HepG2 (cell line): ENCODE measurements around the gene TPRA1. TPM values are rescaled to one million over a fixed set of nuclear protein-coding genes. Genes with fewer than 3 reads are reported as not detected.
A peak's percentile ranks its signal among the peaks of the same experiment; 100 is the strongest.

ENCODE experiments used
- ATAC-seq: fragments of 200-7000 bp; cut with Tn5 transposase; 3 replicates; pipeline ENCODE4 v1.9.1; 2020; ENCODE audit warnings: mild to moderate bottlenecking, moderate library complexity
- BruUV-seq: library from RNA; stranded (reverse); fragments of 400-500 nt; replicated peaks from 2 replicates; lab custom pipeline; 2021; lab: Mats Ljungman, UMichigan
- CTCF ChIA-PET: fragments of 300-600 bp; formaldehyde crosslinking; extraction: SDS; loops from one replicate; lab custom pipeline; 2021; ENCODE audit warnings: low total read pairs, inconsistent platforms, low intra/inter-chr PET ratio; lab: Yijun Ruan, JAX
- POLR2A ChIA-PET: fragments of 350-600 bp; sonication (Branson Sonifier 250); formaldehyde crosslinking; loops from one replicate; lab custom pipeline; 2020; ENCODE audit warnings: antibody characterized with exemption, inconsistent platforms; lab: Yijun Ruan, JAX
- DNase-seq: peaks from one replicate; pipeline ENCODE4 v3.0.0-alpha.2; 2015; ENCODE audit warnings: low spot score
- FAIRE-seq: peaks from 3 replicates; lab custom pipeline; 2011; peaks lifted over from hg19 to GRCh38; lab: Jason Lieb, UNC
- H2AFZ ChIP-seq: one replicate; pipeline ENCODE4 v1.6.1; 2011; ENCODE audit warnings: low read length, inconsistent platforms
- H3K27ac ChIP-seq: fragments of 300-600 bp; 3 replicates; pipeline ENCODE4 v1.8.0; 2011; ENCODE audit warnings: mixed run types, mild to moderate bottlenecking, mixed read lengths, low read length, inconsistent platforms; ENCODE audit not compliant: insufficient read depth; ENCODE audit errors: extremely low read length
- H3K27me3 ChIP-seq, 2 experiments: fragments of 200-600 bp in 1 of 2; 2 replicates in 1 of 2; 3 replicates in 1 of 2; pipeline versions ENCODE4 v1.6.0 to v1.8.0; 2011; ENCODE audit warnings: low read length in 2 of 2, mild to moderate bottlenecking in 2 of 2, moderate library complexity in 2 of 2, inconsistent platforms in 1 of 2; ENCODE audit not compliant: insufficient read depth in 2 of 2, control insufficient read depth in 1 of 2
- H3K36me3 ChIP-seq, 2 experiments: fragments of 200-600 bp in 1 of 2; replicated peaks in 1 of 2; 2 replicates in 1 of 2; 3 replicates in 1 of 2; pipeline versions ENCODE4 v1.5.1 to v1.8.0; 2011; ENCODE audit warnings: low read length in 2 of 2, inconsistent platforms in 1 of 2; ENCODE audit not compliant: insufficient read depth in 2 of 2, control insufficient read depth in 1 of 2
- H3K4me1 ChIP-seq: 2 replicates; pipeline ENCODE4 v1.5.1; 2012; ENCODE audit warnings: low read length, inconsistent platforms; ENCODE audit not compliant: insufficient read depth
- H3K4me2 ChIP-seq: 2 replicates; pipeline ENCODE4 v1.6.0; 2011; ENCODE audit warnings: low read depth, low read length, inconsistent platforms
- H3K4me3 ChIP-seq, 3 experiments: fragments of 200-600 bp in 1 of 3; sonication (generic), shearing (Covaris generic) in 1 of 3; replicated peaks in 1 of 3; 2 replicates each; pipeline ENCODE4 v1.5.1; 2011 to 2016; ENCODE audit warnings: low read length in 3 of 3, inconsistent platforms in 2 of 3, low read depth in 2 of 3, mild to moderate bottlenecking in 2 of 3, control low read depth in 1 of 3, mixed read lengths in 1 of 3; ENCODE audit not compliant: insufficient read depth in 1 of 3
- H3K79me2 ChIP-seq: one replicate; pipeline ENCODE4 v1.6.1; 2011; ENCODE audit warnings: low read length, inconsistent platforms; ENCODE audit not compliant: insufficient read depth
- H3K9ac ChIP-seq: 2 replicates; pipeline ENCODE4 v1.6.0; 2011; ENCODE audit warnings: mild to moderate bottlenecking, low read depth, low read length, inconsistent platforms; ENCODE audit not compliant: insufficient read depth
- H3K9me3 ChIP-seq: 2 replicates; pipeline ENCODE4 v1.5.1; 2012; ENCODE audit warnings: mild to moderate bottlenecking, low read length
- H4K20me1 ChIP-seq: 2 replicates; pipeline ENCODE4 v1.6.0; 2011; ENCODE audit warnings: inconsistent platforms, mild to moderate bottlenecking, low read length, moderate library complexity; ENCODE audit not compliant: insufficient read depth
- CBFB ChIP-seq: sonication (generic); formaldehyde crosslinking; IDR thresholded peaks from 2 replicates; pipeline ENCODE4 v1.4.0; 2020; ENCODE audit warnings: missing genetic modification reagents
- SIN3B ChIP-seq: fragments of 150-350 bp; IDR thresholded peaks from 2 replicates; pipeline ENCODE4 v1.6.1; 2014; ENCODE audit warnings: low read length
- SIX4 ChIP-seq: sonication (generic); formaldehyde crosslinking; IDR thresholded peaks from 2 replicates; pipeline ENCODE4 v1.4.0; 2020; ENCODE audit warnings: missing genetic modification reagents
- WGBS: methylation state at CpG from one replicate; pipeline ENCODE4 v1.1.6; 2017; ENCODE audit warnings: low lambda C conversion rate; 5-methylcytosine and 5-hydroxymethylcytosine counted together
- in situ Hi-C: cut with HindIII; loops from 2 replicates; pipeline ENCODE4 v1.10.0; 2017; ENCODE audit warnings: low pct_unique_long_range_greater_than_20kb; ENCODE audit not compliant: extremely low pct_ligation_motif_present
- intact Hi-C: fragments of 100-400 bp; cut with micrococcal nuclease; formaldehyde crosslinking; loops from one replicate; pipeline ENCODE4 v1.10.0; 2022; ENCODE audit not compliant: unreplicated experiment
- polyA plus RNA-seq, 8 experiments: library from polyadenylated mRNA; depleted of rRNA in 3 of 8; stranded (reverse) in 7 of 8; unstranded in 1 of 8; fragments of >200 nt; fragmentation: Illumina TruSeq in 4 of 8; extraction: Trizol in 4 of 8; gene quantifications; 2 replicates each; pipeline versions ENCODE4 v1.2.1 to v1.2.3, GENCODE V29; 2011 to 2016; ENCODE audit warnings: low read depth in 4 of 8, missing spikeins in 1 of 8, mixed read lengths in 1 of 8; ENCODE audit not compliant: insufficient read depth in 1 of 8
- total RNA-seq, 5 experiments: library from RNA; depleted of rRNA; stranded (reverse); fragments of >200 nt; fragmentation: Illumina TruSeq; extraction: Trizol; gene quantifications; 2 replicates each; pipeline ENCODE4 v1.2.3, GENCODE V29; 2016; ENCODE audit warnings: low read depth in 1 of 5
- TF ChIP-seq, protein P1 (sequence below): sonication (generic); formaldehyde crosslinking; IDR thresholded peaks from 2 replicates; pipeline ENCODE4 v1.5.1; 2020; ENCODE audit warnings: mild to moderate bottlenecking, missing genetic modification reagents, moderate library complexity
- TF ChIP-seq, protein P2 (sequence below): sonication (generic); formaldehyde crosslinking; IDR thresholded peaks from 2 replicates; pipeline ENCODE4 v1.5.0; 2020; ENCODE audit warnings: missing genetic modification reagents, mild to moderate bottlenecking, borderline replicate concordance
- TF ChIP-seq, protein P3 (sequence below): sonication (generic); formaldehyde crosslinking; IDR thresholded peaks from 2 replicates; pipeline ENCODE4 v1.4.0; 2020; ENCODE audit warnings: missing genetic modification reagents
- TF ChIP-seq, protein P4 (sequence below): sonication (generic); formaldehyde crosslinking; conservative IDR thresholded peaks from 2 replicates; pipeline ENCODE4 v1.4.0; 2020; ENCODE audit warnings: missing genetic modification reagents

Gene TPRA1
- total and polyA plus RNA-seq, 2 of the 13 experiments (the other 11 are each of a cell fraction or from before 2014, with no cell fraction given): 25.4 to 25.8 TPM

DNA sequence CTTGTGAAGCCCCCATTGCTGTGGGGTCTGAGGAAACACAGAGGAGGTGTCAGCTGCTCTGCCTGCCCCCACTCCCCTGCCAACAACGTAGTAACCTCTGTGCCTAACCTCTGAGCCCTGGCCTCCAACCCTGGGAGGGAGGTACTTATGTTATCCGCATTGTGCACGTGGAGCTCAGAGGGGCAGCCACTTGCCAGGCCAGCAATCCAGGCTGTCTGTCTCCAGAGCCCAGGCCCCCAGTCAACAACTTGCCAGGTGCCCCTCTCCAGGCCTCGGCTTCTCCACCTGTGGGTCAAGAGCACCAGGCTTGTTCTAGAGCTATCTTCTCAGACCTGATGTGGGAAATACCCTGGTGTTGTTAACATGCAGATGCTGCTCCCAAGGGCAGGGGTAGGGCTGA is 2.7 kb downstream of the TPRA1 start:
- H3K9me3 ChIP-seq: no peaks in the 10 kb centered on the region
- CTCF ChIA-PET: no interaction called here
- H3K27me3 ChIP-seq: no peaks in the 10 kb centered on the region; a peak in 1 of 5 replicates
- peaks cover 27% of the 10 kb centered on the region for H3K79me2 ChIP-seq
- ATAC-seq (no peak), DNase-seq (no peak), FAIRE-seq (no peak)
- peaks cover 35% of the 10 kb centered on the region for H3K4me1 ChIP-seq
- H3K4me3 ChIP-seq: no peak overlapping the region
- WGBS: no CpG with 5 or more reads among the region's 4 CpGs
- POLR2A ChIA-PET: no interaction called here
- peak overlapping the region; percentile 7; the same call in 1 of the 2 replicates for H3K9ac ChIP-seq
- peaks cover 18% of the 10 kb centered on the region; the same call in 1 of the 2 replicates for H4K20me1 ChIP-seq
- H3K27ac ChIP-seq: no peak overlapping the region
- BruUV-seq: no TSS peak
- 0 out of 5 replicates have a peak, but pooled peaks cover 0 to 8% of the 10 kb centered on the region in 2 experiments for H3K36me3 ChIP-seq
- H2AFZ ChIP-seq: no peak overlapping the region
- no peak overlapping the region for H3K4me2 ChIP-seq
- TF ChIP-seq, protein P1, sequence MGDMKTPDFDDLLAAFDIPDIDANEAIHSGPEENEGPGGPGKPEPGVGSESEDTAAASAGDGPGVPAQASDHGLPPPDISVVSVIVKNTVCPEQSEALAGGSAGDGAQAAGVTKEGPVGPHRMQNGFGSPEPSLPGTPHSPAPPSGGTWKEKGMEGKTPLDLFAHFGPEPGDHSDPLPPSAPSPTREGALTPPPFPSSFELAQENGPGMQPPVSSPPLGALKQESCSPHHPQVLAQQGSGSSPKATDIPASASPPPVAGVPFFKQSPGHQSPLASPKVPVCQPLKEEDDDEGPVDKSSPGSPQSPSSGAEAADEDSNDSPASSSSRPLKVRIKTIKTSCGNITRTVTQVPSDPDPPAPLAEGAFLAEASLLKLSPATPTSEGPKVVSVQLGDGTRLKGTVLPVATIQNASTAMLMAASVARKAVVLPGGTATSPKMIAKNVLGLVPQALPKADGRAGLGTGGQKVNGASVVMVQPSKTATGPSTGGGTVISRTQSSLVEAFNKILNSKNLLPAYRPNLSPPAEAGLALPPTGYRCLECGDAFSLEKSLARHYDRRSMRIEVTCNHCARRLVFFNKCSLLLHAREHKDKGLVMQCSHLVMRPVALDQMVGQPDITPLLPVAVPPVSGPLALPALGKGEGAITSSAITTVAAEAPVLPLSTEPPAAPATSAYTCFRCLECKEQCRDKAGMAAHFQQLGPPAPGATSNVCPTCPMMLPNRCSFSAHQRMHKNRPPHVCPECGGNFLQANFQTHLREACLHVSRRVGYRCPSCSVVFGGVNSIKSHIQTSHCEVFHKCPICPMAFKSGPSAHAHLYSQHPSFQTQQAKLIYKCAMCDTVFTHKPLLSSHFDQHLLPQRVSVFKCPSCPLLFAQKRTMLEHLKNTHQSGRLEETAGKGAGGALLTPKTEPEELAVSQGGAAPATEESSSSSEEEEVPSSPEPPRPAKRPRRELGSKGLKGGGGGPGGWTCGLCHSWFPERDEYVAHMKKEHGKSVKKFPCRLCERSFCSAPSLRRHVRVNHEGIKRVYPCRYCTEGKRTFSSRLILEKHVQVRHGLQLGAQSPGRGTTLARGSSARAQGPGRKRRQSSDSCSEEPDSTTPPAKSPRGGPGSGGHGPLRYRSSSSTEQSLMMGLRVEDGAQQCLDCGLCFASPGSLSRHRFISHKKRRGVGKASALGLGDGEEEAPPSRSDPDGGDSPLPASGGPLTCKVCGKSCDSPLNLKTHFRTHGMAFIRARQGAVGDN: peak; percentile 21; the same call in 1 of the 2 replicates
- no peak for TF ChIP-seq CBFB (CRISPR knock-in tag)
- intact Hi-C loops (no loop called here), in situ Hi-C loops (no loop called here)

DNA sequence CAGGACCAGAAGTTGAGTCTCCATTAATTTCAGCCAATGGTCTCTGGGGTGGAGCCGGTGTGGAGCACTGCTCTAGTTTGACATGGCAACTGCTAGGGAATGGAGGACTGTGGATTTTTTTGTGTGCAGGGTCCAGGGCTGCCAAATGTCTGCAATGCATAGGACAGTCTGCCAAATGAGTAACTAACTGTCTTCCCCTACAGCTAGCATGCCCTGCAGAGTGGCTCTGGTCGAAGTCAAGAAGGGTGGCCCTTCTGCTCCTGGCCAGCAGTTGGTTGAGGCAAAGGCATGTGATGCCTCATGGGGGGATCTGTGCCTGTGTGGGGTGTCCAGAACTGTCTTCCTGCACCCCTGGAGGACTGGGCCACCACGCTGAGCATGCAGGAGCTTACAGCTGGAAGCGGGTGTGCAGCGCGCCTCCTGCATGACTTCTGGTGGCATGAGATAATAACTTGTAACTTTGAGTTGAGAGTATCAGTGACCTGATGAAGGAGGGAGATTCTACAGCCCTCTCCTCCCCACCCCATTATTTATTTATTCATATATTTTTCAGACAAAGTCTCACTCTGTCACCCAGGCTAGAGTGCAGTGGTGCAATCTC is 4.6 kb downstream of the TPRA1 start:
- in situ Hi-C loops: no loop called here
- DNase-seq (no peak), FAIRE-seq (no peak), ATAC-seq (no peak)
- POLR2A ChIA-PET: no interaction called here
- Histone ChIP-seq H3K9me3 (no peaks in the 10 kb centered on the region), H2AFZ (no peak overlapping the region), H4K20me1 (peaks cover 18% of the 10 kb centered on the region; the same call in 1 of the 2 replicates), H3K27ac (no peak overlapping the region), H3K4me3 (no peak overlapping the region), H3K4me2 (no peak overlapping the region), H3K79me2 (peaks cover 27% of the 10 kb centered on the region), H3K4me1 (peaks cover 23% of the 10 kb centered on the region), H3K36me3 (0 out of 5 replicates have a peak, but pooled peaks cover 0 to 10% of the 10 kb centered on the region in 2 experiments), H3K9ac (no peak overlapping the region), H3K27me3 (no peaks in the 10 kb centered on the region; a peak in 1 of 5 replicates)
- WGBS: 100% methylated on average over 1 of the region's 6 CpGs
- intact Hi-C loops: no loop called here
- no TSS peak for BruUV-seq
- CTCF ChIA-PET: no interaction called here
- TF ChIP-seq, protein P2, sequence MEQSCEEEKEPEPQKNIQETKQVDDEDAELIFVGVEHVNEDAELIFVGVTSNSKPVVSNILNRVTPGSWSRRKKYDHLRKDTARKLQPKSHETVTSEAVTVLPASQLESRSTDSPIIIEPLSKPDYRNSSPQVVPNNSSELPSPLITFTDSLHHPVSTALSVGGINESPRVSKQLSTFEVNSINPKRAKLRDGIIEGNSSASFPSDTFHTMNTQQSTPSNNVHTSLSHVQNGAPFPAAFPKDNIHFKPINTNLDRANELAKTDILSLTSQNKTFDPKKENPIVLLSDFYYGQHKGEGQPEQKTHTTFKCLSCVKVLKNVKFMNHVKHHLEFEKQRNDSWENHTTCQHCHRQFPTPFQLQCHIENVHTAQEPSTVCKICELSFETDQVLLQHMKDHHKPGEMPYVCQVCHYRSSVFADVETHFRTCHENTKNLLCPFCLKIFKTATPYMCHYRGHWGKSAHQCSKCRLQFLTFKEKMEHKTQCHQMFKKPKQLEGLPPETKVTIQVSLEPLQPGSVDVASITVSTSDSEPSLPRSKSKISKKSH (CRISPR knock-in tag): no peak
- TF ChIP-seq SIX4 (CRISPR knock-in tag): no peak
- TF ChIP-seq, protein P3, sequence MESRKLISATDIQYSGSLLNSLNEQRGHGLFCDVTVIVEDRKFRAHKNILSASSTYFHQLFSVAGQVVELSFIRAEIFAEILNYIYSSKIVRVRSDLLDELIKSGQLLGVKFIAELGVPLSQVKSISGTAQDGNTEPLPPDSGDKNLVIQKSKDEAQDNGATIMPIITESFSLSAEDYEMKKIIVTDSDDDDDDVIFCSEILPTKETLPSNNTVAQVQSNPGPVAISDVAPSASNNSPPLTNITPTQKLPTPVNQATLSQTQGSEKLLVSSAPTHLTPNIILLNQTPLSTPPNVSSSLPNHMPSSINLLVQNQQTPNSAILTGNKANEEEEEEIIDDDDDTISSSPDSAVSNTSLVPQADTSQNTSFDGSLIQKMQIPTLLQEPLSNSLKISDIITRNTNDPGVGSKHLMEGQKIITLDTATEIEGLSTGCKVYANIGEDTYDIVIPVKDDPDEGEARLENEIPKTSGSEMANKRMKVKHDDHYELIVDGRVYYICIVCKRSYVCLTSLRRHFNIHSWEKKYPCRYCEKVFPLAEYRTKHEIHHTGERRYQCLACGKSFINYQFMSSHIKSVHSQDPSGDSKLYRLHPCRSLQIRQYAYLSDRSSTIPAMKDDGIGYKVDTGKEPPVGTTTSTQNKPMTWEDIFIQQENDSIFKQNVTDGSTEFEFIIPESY (CRISPR knock-in tag): no peak
- TF ChIP-seq, protein P4, sequence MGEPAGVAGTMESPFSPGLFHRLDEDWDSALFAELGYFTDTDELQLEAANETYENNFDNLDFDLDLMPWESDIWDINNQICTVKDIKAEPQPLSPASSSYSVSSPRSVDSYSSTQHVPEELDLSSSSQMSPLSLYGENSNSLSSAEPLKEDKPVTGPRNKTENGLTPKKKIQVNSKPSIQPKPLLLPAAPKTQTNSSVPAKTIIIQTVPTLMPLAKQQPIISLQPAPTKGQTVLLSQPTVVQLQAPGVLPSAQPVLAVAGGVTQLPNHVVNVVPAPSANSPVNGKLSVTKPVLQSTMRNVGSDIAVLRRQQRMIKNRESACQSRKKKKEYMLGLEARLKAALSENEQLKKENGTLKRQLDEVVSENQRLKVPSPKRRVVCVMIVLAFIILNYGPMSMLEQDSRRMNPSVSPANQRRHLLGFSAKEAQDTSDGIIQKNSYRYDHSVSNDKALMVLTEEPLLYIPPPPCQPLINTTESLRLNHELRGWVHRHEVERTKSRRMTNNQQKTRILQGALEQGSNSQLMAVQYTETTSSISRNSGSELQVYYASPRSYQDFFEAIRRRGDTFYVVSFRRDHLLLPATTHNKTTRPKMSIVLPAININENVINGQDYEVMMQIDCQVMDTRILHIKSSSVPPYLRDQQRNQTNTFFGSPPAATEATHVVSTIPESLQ (CRISPR knock-in tag): no peak
- no peak for TF ChIP-seq SIN3B
